ENCODE data around the gene CCDC158. TPM values are rescaled to one million over a fixed set of nuclear protein-coding genes. Genes with fewer than 3 reads are reported as not detected.
"Not testable (repeated sequence)": the region's sequence is repeated elsewhere in the genome, so short reads cannot be mapped to it uniquely, and the experiment has no call there.

The CCDC158 gene
- total RNA-seq = not detected in 2 replicates

- no peak for DNase-seq (ENCODE audit: low spot score)
These were observed at the start of gene CCDC158 for GRCh38 chr4:76420762-76421581. Gene CCDC158, minus strand, starts transcription at chr4:76421141. Its CDS starts 17,934 bp downstream, at chr4:76403207.

GRCh38 chr4:76470532-76470931 is 49.6 kb upstream of the CCDC158 start:
- Mint-ChIP-seq H3K4me3 (no peak overlapping the region), H3K27me3 (ENCODE audit: insufficient read depth) (peaks cover 5% of the 10 kb centered on the region), H3K9me3 (no peaks in the 10 kb centered on the region), H3K36me3 (ENCODE audit: low read depth) (no peaks in the 10 kb centered on the region), H3K27ac (no peak overlapping the region), H3K4me1 (ENCODE audit: low read depth) (no peaks in the 10 kb centered on the region)
- intact Hi-C loops (cut with micrococcal nuclease) = no loop called here
- no peak for DNase-seq (ENCODE audit: low spot score)

More at GRCh38 chr4:76420762-76421581, at the start of gene CCDC158:
- H3K36me3 Mint-ChIP-seq (ENCODE audit: low read depth) = no peaks in the 10 kb centered on the region
- no peak within 1 kb of the TSS for H3K27ac Mint-ChIP-seq
- peaks cover 18% of the 10 kb centered on the region for H3K27me3 Mint-ChIP-seq (ENCODE audit: insufficient read depth)
- H3K9me3 Mint-ChIP-seq = no peaks in the 10 kb centered on the region
- intact Hi-C loops (cut with micrococcal nuclease) = no loop called here
- no peaks in the 10 kb centered on the region for H3K4me1 Mint-ChIP-seq (ENCODE audit: low read depth)
- peak within 1 kb of the TSS; percentile 28 for H3K4me3 Mint-ChIP-seq

GRCh38 chr4:76470064-76470463 is 49.1 kb upstream of the CCDC158 start:
- H3K27ac Mint-ChIP-seq = no peak overlapping the region
- intact Hi-C loops (cut with micrococcal nuclease) = no loop called here
- H3K4me3 Mint-ChIP-seq = no peak overlapping the region
- no peak for DNase-seq (ENCODE audit: low spot score)
- no peaks in the 10 kb centered on the region for H3K9me3 Mint-ChIP-seq
- no peaks in the 10 kb centered on the region for H3K36me3 Mint-ChIP-seq (ENCODE audit: low read depth)
- H3K27me3 Mint-ChIP-seq (ENCODE audit: insufficient read depth) = peaks cover 5% of the 10 kb centered on the region
- H3K4me1 Mint-ChIP-seq (ENCODE audit: low read depth) = no peaks in the 10 kb centered on the region

- intact Hi-C loops (cut with micrococcal nuclease) = no loop called here
- Mint-ChIP-seq H3K4me3 (no peak overlapping the region), H3K27me3 (ENCODE audit: insufficient read depth) (peaks cover 3% of the 10 kb centered on the region), H3K9me3 (peaks cover 13% of the 10 kb centered on the region), H3K4me1 (ENCODE audit: low read depth) (no peaks in the 10 kb centered on the region), H3K27ac (no peak overlapping the region), H3K36me3 (ENCODE audit: low read depth) (peaks cover 2% of the 10 kb centered on the region)
- DNase-seq (ENCODE audit: low spot score) = no peak
These were observed 42.6 kb upstream of the CCDC158 start for GRCh38 chr4:76463568-76463967.

GRCh38 chr4:76459291-76459723 is 38.4 kb upstream of the CCDC158 start:
- DNase-seq (ENCODE audit: low spot score) = no peak
- no peaks in the 10 kb centered on the region for H3K4me1 Mint-ChIP-seq (ENCODE audit: low read depth)
- no peaks in the 10 kb centered on the region for H3K27me3 Mint-ChIP-seq (ENCODE audit: insufficient read depth)
- H3K4me3 Mint-ChIP-seq = no peak overlapping the region
- H3K27ac Mint-ChIP-seq = no peak overlapping the region
- H3K9me3 Mint-ChIP-seq = peaks cover 11% of the 10 kb centered on the region
- intact Hi-C loops (cut with micrococcal nuclease) = no loop called here
- H3K36me3 Mint-ChIP-seq (ENCODE audit: low read depth) = peaks cover 2% of the 10 kb centered on the region

GRCh38 chr4:76458825-76459224 is 37.9 kb upstream of the CCDC158 start:
- intact Hi-C loops (cut with micrococcal nuclease) = no loop called here
- no peak for DNase-seq (ENCODE audit: low spot score)
- peaks cover 9% of the 10 kb centered on the region for H3K9me3 Mint-ChIP-seq
- no peaks in the 10 kb centered on the region for H3K4me1 Mint-ChIP-seq (ENCODE audit: low read depth)
- H3K27me3 Mint-ChIP-seq (ENCODE audit: insufficient read depth) = no peaks in the 10 kb centered on the region
- no peak overlapping the region for H3K4me3 Mint-ChIP-seq
- peaks cover 2% of the 10 kb centered on the region for H3K36me3 Mint-ChIP-seq (ENCODE audit: low read depth)
- H3K27ac Mint-ChIP-seq = no peak overlapping the region

- Mint-ChIP-seq H3K4me3 (no peak overlapping the region), H3K9me3 (peaks cover 8% of the 10 kb centered on the region), H3K27ac (no peak overlapping the region), H3K36me3 (ENCODE audit: low read depth) (peaks cover 2% of the 10 kb centered on the region), H3K27me3 (ENCODE audit: insufficient read depth) (peaks cover 5% of the 10 kb centered on the region), H3K4me1 (ENCODE audit: low read depth) (no peaks in the 10 kb centered on the region)
- DNase-seq (ENCODE audit: low spot score) = no peak
- intact Hi-C loops (cut with micrococcal nuclease) = no loop called here
These were observed 37.4 kb upstream of the CCDC158 start for GRCh38 chr4:76458297-76458696.

DNA sequence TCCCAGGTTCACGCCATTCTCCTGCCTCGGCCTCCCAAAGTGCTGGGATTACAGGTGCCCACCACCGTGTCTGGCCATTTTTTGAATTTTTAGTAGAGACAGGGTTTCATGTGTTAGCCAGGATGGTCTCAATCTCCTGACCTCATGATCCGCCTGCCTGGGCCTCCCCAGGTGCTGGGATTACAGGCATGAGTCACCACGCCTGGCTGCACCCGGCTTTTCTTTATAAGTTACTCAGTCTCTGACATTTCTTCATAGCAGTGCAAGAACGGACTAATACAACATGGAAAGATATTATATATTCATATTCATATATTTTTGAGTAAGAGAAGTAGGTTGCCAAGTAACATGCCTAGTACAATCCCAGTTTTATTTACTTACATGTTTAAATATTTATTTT is 36.9 kb upstream of the CCDC158 start:
- Mint-ChIP-seq H3K4me3 (no peak overlapping the region), H3K36me3 (ENCODE audit: low read depth) (peaks cover under 1% of the 10 kb centered on the region), H3K27me3 (ENCODE audit: insufficient read depth) (peaks cover 7% of the 10 kb centered on the region), H3K27ac (no peak overlapping the region), H3K9me3 (peaks cover 3% of the 10 kb centered on the region), H3K4me1 (ENCODE audit: low read depth) (no peaks in the 10 kb centered on the region)
- intact Hi-C loops (cut with micrococcal nuclease) = no loop called here
- no peak for DNase-seq (ENCODE audit: low spot score)

GRCh38 chr4:76454073-76454472 is 33.1 kb upstream of the CCDC158 start:
- DNase-seq (ENCODE audit: low spot score); H3K27ac Mint-ChIP-seq; H3K27me3 Mint-ChIP-seq (ENCODE audit: insufficient read depth); H3K36me3 Mint-ChIP-seq (ENCODE audit: low read depth); intact Hi-C loops (cut with micrococcal nuclease); H3K9me3 Mint-ChIP-seq; H3K4me3 Mint-ChIP-seq; H3K4me1 Mint-ChIP-seq (ENCODE audit: low read depth): not testable (repeated sequence)

GRCh38 chr4:76453232-76453631 is 32.3 kb upstream of the CCDC158 start:
- Mint-ChIP-seq H3K36me3 (ENCODE audit: low read depth) (no peaks in the 10 kb centered on the region), H3K4me1 (ENCODE audit: low read depth) (no peaks in the 10 kb centered on the region), H3K27ac (no peak overlapping the region), H3K27me3 (ENCODE audit: insufficient read depth) (peaks cover 10% of the 10 kb centered on the region), H3K9me3 (no peaks in the 10 kb centered on the region), H3K4me3 (no peak overlapping the region)
- DNase-seq (ENCODE audit: low spot score) = no peak
- intact Hi-C loops (cut with micrococcal nuclease) = no loop called here

DNA sequence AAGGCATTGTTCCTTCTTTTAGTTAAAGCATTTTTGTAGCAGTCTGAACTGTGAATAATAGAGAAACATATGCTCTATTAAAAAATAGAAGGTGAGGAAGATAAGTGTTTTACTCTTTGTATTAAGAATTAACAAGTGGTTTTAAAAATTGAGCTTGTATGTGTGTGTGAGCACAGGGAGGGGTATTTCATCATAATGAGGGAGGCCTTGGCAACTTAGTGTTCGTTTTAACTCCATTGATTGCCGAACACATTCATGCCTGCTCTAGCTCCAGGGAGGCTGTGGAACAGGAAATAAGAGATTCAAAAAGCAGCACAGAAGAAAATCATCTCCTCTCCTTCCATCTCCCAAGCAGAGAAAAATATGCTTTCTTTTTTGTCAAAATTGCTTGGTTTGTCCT is 28.9 kb upstream of the CCDC158 start:
- Mint-ChIP-seq H3K9me3 (no peaks in the 10 kb centered on the region), H3K27ac (no peak overlapping the region), H3K4me3 (no peak overlapping the region), H3K27me3 (ENCODE audit: insufficient read depth) (peaks cover 10% of the 10 kb centered on the region), H3K4me1 (ENCODE audit: low read depth) (no peaks in the 10 kb centered on the region), H3K36me3 (ENCODE audit: low read depth) (no peaks in the 10 kb centered on the region)
- intact Hi-C loops (cut with micrococcal nuclease) = no loop called here
- no peak for DNase-seq (ENCODE audit: low spot score)

DNA sequence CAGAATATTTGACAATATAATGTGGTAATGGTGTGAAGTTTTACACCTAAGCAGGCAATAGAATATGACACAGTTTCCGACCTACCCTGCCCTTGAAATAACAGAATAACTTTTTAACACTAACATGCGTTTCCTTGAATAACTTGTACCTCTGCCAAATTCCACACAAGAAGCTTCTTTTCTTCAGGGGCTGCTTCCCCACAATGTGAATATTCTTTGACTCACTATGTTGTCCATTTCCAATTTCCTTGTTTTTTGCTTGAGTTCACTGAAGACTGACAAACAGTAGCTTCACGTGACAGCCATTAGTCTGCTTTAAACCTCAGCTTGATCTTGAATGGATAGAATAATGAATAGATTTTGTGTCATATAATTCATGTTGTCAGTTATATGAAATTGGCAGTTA is 28.4 kb upstream of the CCDC158 start:
- H3K27me3 Mint-ChIP-seq (ENCODE audit: insufficient read depth) = peaks cover 10% of the 10 kb centered on the region

DNA sequence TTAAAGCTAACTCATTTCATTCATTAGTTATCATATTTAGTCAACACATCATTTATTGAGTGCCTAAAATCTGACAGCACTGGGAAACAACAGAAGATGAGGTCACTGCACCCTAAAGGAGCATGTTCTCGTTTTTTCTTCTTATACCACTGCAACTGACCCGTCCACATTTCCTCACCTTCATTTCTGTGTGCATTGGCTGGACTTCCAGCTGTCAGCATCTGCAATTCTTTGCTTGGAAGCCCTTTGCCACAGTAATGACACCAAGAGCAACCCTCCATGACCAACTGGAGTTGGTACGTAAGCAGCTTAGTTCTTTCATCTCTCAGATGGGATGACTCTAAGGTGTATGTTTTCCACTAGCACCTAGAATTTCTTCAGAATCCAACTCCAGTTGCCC is 27.3 kb upstream of the CCDC158 start:
- Mint-ChIP-seq H3K27ac (no peak overlapping the region), H3K4me1 (ENCODE audit: low read depth) (no peaks in the 10 kb centered on the region), H3K36me3 (ENCODE audit: low read depth) (no peaks in the 10 kb centered on the region), H3K27me3 (ENCODE audit: insufficient read depth) (peaks cover 4% of the 10 kb centered on the region), H3K4me3 (no peak overlapping the region), H3K9me3 (no peaks in the 10 kb centered on the region)
- no peak for DNase-seq (ENCODE audit: low spot score)
- intact Hi-C loops (cut with micrococcal nuclease) = no loop called here

More for the DNA sequence above, 28.4 kb upstream of the CCDC158 start:
- DNase-seq (ENCODE audit: low spot score) = no peak
- Mint-ChIP-seq H3K9me3 (no peaks in the 10 kb centered on the region), H3K4me3 (no peak overlapping the region), H3K27ac (no peak overlapping the region), H3K4me1 (ENCODE audit: low read depth) (no peaks in the 10 kb centered on the region), H3K36me3 (ENCODE audit: low read depth) (no peaks in the 10 kb centered on the region)
- intact Hi-C loops (cut with micrococcal nuclease) = no loop called here
